GM21786 (cell line): ENCODE measurements around the gene ARVCF.

Experiments used
- ATAC-seq: cut with Tn5 transposase; IDR thresholded peaks from one replicate; pipeline ENCODE4 v1.9.1; 2021; ENCODE audit not compliant: unreplicated experiment

The ARVCF gene

DNA sequence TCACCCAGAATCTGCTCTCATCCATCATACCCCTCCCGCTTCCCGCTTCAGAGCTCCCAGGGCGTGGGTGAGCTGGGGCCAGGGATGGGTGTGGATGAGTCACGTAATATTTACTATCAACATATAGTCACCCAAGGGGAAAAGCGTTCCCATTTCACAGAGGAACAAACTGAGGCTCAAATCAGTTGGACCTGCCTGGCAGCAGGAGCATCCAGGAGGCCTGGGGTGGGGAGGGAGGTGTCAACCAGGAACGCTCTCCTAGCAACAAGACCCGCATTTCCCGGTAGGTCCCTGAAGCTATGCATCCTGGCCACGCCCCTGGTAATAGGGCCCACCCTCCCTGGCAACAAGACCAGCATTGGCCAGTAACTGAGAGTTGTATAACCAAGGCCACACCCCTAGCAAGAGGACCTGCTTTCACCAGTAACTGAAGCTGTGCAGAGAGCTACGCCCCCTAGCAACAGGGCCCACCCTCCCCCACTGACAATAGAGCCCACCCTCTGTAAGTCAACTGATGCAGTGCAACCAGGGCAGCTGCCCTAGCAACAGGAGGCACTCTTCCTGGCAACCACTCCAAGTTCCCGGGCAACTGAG lies 42.3 kb downstream of the ARVCF start:
- no peak for ATAC-seq

DNA sequence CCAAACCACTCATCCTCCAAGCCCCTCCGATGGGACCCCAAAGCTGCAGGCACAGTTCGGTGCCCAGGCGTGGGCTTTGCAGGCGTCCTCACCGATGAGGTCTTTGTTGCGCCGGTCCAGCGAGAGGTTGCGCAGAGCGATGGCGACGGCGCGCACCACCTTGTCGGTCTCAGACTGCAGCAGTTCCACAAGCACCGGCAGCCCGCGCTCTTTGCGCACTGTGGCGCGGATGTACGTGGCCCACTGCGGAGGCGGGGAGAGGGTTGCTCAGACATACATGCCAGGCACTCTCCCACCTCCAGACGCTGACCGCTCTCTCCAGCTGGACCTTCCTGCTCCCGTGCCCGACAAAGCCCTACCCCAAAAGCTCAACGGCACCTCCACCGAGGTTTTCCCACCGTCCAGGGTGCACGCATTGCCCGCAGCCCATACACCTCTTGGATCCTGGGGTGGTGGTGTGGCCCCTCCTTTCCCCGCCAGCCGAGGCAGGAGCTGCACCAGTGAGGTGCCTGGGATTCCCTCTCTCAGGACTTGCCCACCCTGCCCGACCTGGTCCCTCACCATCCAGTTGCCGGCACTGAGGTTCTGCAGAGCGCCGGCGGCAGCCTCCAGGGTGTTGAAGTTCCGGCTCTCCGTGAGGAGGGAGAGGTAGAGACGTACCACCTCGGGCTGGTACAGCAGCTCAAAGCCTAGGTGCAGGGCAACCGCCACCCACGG lies 42.9 kb downstream of the ARVCF start:
- ATAC-seq: no peak

DNA sequence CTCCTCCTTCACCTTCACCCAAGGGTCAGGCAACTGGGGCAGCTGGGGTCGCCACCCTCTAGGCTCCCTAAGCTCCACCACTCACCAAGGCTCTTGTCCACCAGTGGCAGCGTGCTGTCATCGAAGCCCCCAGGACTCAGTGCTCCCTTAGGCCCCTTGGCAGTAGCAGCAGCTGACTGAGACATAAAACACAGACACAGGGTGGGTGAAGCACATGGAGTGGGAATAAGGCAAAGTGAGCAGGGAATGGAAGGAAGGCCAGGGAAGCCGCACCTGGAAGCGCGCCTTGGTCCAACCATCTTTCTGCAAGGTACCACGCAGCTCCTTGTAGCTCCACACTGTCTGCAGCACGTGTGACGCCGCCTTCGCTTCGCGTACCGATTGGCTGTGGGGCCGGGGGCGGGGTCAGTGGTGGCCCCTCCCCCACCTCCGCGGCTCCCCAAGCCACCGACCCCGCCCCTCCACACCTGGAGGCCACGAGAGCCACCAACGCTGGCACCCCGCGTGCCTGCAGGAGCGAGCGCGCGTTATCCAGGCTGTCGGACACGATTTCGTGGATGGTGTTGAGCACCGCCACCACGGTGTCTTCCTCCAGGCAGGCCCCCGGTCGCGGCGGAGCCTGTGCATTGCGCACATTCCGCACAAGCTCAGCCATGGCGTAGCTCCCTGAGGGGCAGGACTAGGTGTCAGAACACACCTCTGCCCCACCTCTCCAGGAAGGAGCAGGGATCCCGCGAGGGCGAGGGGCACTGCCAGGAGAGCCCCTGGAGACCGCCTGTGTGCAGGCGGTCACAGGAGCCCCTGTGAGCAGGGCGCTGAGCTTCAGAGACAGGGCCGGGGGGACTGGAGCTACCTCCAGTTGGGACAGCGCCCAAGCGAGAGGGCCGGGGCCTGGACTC lies 43.7 kb downstream of the ARVCF start:
- no peak for ATAC-seq

DNA sequence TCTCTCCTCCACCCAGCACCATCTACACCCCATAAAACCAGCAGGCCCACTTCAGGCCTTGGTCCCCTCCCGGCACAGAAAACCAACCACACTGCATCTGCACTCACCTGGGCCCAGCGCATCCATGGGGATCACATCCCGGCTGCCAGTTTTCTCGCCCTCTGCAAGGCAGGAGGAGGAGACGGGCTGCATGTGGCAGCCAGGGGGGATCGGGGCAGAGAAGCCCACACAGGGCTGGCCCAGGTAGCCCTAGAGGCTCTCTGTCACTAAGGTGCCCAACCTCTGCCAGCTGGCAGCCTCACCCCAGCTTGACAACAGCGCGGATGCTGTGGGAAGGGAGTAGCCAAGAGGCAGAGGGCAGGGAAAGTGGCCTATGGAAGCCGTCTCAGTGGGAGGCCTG lies 44.4 kb downstream of the ARVCF start:
- no peak for ATAC-seq

DNA sequence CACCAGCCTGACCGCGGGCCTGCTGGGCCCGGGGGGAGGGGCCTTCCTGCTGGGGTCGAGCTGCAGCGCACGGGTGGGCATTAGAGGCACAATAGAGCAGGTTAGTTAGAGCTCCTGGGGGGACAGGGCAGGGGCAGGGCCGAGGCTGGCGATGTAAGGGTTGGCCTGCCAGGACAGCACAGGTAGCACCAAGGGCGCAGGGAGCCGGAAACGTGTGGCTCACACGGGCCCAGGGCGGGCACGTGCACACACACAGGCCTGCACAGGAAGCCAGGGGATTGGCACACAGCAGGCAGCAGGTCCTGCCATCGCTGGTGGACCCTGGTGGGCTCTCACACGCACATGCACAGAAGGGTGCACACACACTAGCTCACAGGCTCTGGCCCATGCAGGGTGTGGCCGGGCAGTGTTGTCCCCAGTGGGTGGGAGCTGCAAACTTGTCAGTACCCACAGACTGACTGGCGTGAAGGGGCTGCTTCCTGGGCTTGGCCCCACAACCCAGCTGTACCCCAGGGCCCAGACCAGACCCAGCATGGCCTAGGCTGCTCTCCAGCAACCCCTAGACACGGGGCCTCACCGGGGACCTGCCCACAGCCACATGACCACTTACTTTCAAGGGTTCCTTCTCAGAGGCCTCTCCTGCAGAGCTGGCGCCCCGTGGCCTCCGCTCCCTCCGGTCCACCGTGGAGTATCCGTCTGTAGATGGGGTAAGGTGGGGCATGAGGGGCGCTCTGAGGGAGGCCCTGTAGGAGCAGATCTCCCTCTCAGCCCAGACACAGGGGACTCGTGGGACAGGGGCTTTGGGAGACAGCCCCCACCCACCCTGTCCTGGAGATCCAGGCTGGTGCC lies 45.1 kb downstream of the ARVCF start:
- no peak for ATAC-seq

DNA sequence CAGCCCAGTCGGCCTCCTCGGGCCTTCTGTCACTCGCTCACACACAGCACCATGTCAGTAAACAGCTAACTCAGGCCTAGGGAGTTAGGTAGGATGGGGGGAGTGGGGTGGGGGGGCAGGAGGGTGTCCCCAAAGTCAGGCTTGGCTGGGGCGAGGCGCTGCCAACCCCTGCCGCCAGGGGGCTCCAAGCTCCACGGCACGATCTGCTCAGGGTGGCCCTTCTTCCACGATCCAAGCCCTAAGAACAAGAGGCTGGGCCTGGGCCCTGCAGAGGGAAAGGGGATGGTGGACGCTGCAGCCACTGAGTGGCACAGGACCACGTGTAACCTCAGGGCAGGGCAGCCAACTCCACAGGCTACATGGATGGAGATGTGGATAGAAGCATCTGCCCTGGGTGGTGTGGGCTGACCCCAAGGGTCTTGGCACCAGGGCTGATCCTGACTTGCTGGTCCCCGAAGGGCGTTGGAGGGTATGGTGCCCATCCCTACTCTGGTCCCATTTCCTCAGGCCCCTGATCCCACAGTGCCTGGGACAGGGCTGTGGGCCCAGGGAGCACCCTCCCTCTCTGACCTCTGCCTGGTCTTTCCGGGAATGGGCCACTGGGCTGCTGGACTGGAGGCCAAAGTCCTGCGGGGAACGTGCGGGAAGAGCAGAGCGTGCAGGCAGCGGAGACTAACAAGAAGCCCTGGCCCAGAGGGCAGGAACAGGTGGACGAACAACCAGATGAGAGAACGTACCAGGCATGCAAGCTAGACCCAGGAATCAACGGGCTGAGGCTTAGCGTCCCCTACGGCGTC lies 45.9 kb downstream of the ARVCF start:
- no peak for ATAC-seq

DNA sequence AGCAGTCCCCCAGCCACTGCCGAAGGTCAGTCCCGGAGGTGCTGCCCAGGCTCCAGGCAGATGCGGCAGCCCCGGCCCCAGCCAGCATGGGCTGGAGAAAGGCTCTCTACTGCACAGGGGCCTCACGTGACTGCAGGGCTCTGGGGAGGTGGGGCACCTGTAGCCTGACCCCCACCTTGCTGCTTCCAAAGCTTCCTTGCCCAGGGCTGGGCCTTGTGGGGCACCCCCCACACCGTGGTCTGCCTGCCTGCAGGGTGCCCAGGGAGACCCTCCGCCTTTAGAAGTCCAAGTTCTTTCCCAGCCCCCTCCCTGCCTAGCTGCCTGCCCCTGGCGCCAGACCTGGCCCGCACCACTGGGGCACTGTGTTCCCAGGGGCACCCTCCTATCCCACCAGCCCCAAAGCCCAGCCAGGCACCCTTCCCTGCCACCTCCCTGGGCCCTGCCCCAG lies 46.6 kb downstream of the ARVCF start:
- ATAC-seq: no peak

DNA sequence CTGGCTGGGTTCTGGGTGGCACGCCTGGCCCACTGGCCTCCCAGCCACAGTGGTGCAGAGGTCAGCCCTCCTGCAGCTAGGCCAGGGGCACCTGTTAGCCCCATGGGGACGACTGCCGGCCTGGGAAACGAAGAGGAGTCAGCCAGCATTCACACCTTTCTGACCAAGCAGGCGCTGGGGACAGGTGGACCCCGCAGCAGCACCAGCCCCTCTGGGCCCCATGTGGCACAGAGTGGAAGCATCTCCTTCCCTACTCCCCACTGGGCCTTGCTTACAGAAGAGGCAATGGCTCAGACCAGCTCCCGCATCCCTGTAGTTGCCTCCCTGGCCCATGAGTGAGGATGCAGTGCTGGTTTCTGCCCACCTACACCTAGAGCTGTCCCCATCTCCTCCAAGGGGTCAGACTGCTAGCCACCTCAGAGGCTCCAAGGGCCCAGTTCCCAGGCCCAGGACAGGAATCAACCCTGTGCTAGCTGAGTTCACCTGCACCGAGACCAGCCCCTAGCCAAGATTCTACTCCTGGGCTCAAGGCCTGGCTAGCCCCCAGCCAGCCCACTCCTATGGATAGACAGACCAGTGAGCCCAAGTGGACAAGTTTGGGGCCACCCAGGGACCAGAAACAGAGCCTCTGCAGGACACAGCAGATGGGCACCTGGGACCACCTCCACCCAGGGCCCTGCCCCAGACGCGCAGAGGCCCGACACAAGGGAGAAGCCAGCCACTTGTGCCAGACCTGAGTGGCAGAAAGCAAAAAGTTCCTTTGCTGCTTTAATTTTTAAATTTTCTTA lies 47.3 kb downstream of the ARVCF start:
- ATAC-seq: no peak

DNA sequence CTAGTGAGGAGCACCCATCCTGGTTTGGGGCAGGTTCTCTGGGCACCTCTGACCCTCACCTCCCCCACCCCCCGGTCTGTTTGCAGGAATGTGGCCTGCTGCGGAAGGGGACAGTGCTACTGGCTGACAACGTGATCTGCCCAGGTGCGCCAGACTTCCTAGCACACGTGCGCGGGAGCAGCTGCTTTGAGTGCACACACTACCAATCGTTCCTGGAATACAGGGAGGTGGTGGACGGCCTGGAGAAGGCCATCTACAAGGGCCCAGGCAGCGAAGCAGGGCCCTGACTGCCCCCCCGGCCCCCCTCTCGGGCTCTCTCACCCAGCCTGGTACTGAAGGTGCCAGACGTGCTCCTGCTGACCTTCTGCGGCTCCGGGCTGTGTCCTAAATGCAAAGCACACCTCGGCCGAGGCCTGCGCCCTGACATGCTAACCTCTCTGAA lies 48.2 kb downstream of the ARVCF start:
- no peak for ATAC-seq

DNA sequence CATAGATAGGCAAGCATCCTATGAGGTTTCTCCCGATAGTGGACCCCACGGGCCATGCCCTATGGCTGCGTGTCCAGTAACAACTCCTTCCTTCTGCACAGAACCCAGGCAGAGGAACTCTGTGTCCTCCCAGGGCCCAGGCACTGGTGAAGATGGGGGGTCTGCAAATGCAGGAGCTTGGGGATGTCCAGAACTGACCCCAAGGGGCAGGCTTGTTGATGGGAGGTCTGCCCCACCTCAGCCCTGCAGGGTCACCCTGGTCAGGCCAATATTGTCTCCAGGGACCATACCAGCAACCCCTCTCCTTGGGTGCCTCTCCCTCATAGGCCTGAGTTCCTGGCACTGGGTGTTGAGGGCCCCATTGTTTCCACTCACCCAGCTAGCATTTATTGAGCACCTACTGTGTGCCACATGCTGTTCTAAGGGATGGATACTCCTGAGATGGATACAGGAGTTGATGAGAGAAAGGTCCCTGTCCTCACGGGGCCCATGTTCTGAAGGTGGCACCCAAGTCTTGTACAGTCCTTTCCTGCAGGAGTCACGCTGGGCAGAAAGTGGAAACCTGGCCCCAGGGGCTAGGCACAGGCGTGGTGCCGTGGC lies 48.7 kb downstream of the ARVCF start:
- ATAC-seq: no peak

DNA sequence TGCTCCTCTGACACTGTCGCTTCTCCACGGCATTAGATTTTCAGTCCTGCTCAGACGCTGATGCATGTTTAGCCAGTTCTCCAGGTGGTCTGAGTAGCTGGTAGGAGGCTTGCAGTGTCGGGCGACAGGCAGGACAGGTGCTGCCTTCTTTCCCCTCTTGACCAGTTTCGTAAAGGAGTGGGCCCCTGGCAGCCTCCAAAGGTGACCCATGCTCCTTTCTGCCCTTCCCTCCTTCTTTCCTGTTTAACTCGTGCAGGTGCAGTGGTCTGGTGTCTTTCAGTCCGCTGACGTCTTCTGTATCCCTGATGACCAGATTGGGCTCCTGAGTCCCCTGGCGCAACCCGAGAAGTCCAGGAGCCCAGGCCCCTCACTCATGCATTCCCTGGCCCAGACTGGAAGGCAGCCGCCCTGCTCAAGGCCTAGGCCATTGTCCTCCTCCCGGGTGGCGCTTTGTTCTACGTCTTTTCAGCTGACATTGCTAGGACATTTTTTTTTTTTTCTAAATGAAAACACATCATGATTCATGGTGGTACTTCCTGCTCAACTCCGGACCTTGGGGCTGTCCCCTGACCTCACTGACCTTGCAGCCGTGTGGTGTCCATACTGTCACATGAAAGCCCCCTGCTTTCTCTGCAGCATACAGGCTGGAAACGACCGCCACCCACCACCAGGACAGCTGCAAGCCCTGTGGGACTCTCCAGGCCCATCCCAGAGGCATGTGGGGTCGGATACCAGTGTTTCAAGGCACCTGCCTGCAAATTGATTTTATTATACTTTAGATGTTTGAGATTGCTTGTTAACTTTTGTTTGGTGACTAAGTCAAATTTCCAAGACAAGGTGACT lies 49.5 kb downstream of the ARVCF start:
- ATAC-seq: no peak

DNA sequence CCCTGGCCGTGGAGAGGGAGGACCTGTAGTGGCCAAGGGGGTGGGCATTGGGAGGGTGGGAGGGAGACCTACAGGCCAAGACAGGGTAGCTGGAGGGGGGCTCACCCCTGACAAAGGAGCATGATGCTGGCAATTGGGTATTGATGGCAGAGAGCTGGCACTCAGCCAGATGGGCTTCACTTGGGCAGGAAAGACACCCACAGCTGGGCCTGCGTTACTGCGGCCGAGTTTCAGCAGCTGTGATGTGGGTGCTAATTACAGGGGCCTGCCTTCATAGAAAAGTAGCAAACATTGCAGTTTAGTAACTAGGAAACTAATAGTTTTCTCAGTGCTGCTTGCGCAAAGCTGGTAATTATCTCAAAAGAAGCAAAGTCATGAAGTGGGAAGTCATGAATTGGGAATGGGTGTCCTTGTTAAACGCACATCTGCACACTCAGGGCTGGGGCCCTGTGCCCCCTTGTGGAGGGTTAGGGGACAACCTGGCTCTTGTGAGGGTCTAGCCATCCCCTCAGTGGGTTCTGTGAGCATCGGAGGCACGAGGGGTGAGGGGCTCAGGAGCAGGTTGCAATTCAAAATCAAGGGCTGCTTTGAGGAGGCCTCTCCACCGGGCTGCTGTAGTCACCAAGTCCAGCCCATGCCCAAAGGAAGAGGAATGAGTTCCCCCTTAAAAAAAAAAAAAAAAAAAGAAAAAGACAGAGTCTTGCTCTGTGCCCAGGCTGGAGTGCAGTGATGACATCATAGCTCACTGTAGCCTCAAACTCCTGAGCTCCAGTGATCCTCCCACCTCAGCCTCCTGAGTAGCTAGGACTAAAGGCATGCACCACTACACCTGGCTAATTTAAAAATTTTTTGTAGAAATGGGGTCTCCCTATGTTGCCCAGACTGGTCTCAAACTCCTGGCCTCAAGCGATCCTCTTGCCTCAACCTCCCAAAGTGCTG lies 50.6 kb downstream of the ARVCF start:
- ATAC-seq: no peak

DNA sequence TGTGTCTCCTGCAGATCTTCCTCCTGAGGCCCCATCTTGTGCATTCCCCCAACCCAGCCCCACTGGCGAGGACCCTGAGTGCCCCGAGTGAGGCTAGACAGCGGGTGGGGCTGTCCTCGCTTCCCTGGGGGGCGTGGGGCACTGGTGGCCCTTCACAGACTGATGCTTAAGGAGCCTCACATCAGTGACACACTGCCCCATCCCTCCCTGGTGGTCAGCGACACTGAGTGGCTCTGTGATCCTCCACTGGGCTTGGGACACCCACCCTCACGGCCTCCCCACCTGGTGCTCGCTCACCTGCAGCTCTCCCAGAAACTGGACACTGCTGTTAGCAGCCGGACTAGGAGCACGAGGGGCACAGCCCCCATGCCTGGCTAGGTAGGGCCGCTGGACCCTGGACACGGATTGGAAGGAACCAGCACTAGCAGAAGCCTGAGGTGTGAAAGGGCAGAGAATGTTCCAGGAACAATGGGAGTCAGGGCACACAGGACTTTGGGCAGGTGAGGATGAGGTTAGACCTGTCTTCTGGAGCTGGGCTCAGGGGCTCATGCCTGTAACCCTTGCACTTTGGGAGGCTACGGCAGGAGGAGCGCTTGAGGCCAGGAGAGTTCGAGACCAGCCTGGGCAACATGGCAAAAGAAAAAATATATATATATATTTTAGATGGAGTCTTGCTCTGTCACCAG lies 51.8 kb downstream of the ARVCF start:
- no peak for ATAC-seq

DNA sequence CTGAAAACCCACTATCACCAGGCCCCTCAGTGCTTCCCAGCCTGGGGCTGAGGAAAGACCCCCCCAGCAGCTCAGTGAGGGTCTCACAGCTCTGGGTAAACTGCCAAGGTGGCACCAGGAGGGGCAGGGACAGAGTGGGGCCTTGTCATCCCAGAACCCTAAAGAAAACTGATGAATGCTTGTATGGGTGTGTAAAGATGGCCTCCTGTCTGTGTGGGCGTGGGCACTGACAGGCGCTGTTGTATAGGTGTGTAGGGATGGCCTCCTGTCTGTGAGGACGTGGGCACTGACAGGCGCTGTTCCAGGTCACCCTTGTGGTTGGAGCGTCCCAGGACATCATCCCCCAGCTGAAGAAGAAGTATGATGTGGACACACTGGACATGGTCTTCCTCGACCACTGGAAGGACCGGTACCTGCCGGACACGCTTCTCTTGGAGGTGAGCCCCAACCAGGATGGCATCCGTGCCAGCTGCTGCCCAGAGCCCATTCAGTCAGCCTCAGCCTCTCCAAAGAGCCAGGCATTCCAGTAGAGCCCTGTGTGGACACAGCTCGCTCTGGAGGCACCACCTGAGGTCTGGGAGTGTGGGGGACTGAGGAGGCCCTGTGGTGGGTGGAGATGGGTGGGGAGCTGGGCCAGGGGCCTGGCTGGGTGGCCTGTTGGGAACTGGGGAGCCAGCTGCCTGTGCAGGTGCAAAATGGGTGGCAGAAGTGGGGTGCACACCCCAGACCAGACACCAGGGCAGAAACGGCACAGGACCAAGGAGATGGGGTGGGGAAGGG lies 52.6 kb downstream of the ARVCF start:
- no peak for ATAC-seq
